Neural cell (in vitro differentiated cells): Measurements from ENCODE around the gene TLL2. TPM values are rescaled to one million over a fixed set of nuclear protein-coding genes. Genes with fewer than 3 reads are reported as not detected.

Experiments
- H2AFZ ChIP-seq: fragments of 200-600, 300-800 bp; sonication (generic), shearing (Covaris generic); 2 replicates; pipeline ENCODE4 v1.6.0; 2014; ENCODE audit warnings: low read depth, mild to moderate bottlenecking, antibody characterized with exemption, low read length, moderate library complexity
- H3F3A ChIP-seq: fragments of 200-600 bp; shearing (Covaris generic); 2 replicates; pipeline ENCODE4 v1.6.1; 2016; ENCODE audit warnings: mild to moderate bottlenecking, moderate library complexity, mixed read lengths, antibody characterized with exemption, low read length; ENCODE audit not compliant: insufficient read depth, poor library complexity, severe bottlenecking
- H3K27ac ChIP-seq: fragments of 200-600, 300-800 bp; sonication (generic), shearing (Covaris generic); 2 replicates; pipeline ENCODE4 v1.5.1; 2014; ENCODE audit warnings: mild to moderate bottlenecking, low read length, moderate library complexity
- H3K27me3 ChIP-seq: fragments of 300-800, 200-600 bp; sonication (generic), shearing (Covaris generic); 2 replicates; pipeline ENCODE4 v1.6.0; 2014; ENCODE audit warnings: mild to moderate bottlenecking, low read depth, low read length, moderate library complexity; ENCODE audit not compliant: insufficient read depth
- H3K36me3 ChIP-seq: fragments of 300-800, 200-600 bp; sonication (generic), shearing (Covaris generic); 2 replicates; pipeline ENCODE4 v1.5.1; 2014; ENCODE audit warnings: mild to moderate bottlenecking, antibody characterized with exemption, low read length, moderate library complexity; ENCODE audit not compliant: insufficient read depth
- H3K4me2 ChIP-seq: fragments of 300-800, 200-600 bp; sonication (generic), shearing (Covaris generic); 2 replicates; pipeline ENCODE4 v1.6.0; 2014; ENCODE audit warnings: mild to moderate bottlenecking, low read length
- H3K4me3 ChIP-seq: fragments of 300-800, 200-600 bp; sonication (generic), shearing (Covaris generic); 2 replicates; pipeline ENCODE4 v1.5.1; 2014; ENCODE audit warnings: mild to moderate bottlenecking, low read length, moderate library complexity
- H3K79me2 ChIP-seq: fragments of 200-600 bp; shearing (Covaris generic); replicated peaks from 2 replicates; pipeline ENCODE4 v1.6.0; 2014; ENCODE audit warnings: mild to moderate bottlenecking, low read length, moderate library complexity; ENCODE audit not compliant: insufficient read depth
- H3K9ac ChIP-seq: fragments of 300-800, 200-600 bp; sonication (generic), shearing (Covaris generic); 2 replicates; pipeline ENCODE4 v1.6.1; 2016; ENCODE audit warnings: mild to moderate bottlenecking, low read length, mixed read lengths
- H3K9me2 ChIP-seq: fragments of 200-600 bp; shearing (Covaris generic); 2 replicates; pipeline ENCODE4 v1.6.1; 2016; ENCODE audit warnings: mild to moderate bottlenecking, low read length, mixed read lengths; ENCODE audit not compliant: insufficient read depth
- H3K9me3 ChIP-seq: fragments of 200-600, 300-800 bp; sonication (generic), shearing (Covaris generic); 2 replicates; pipeline ENCODE4 v1.6.1; 2016; ENCODE audit warnings: mild to moderate bottlenecking, mixed run types, low read length, moderate library complexity, mixed read lengths
- H4K20me1 ChIP-seq: fragments of 200-600 bp; shearing (Covaris generic); 2 replicates; pipeline ENCODE4 v1.6.1; 2016; ENCODE audit warnings: mild to moderate bottlenecking, mixed run types; ENCODE audit not compliant: insufficient read depth
- CTCF ChIP-seq: fragments of 450-650 bp; IDR thresholded peaks from 2 replicates; pipeline ENCODE4 v1.5.1; 2014; ENCODE audit warnings: antibody characterized with exemption, mild to moderate bottlenecking, moderate library complexity; ENCODE audit not compliant: poor library complexity, severe bottlenecking
- EP300 ChIP-seq: fragments of 450-650 bp; conservative IDR thresholded peaks from 2 replicates; pipeline ENCODE4 v1.6.1; 2014; ENCODE audit warnings: antibody characterized with exemption, mild to moderate bottlenecking, moderate library complexity; ENCODE audit not compliant: poor library complexity, severe bottlenecking
- EZH2 ChIP-seq: fragments of 200-600, 300-800 bp; shearing (Covaris generic), sonication (generic); IDR thresholded peaks from 2 replicates; pipeline ENCODE4 v1.6.1; 2014; ENCODE audit warnings: antibody characterized with exemption, low read length, borderline replicate concordance, mild to moderate bottlenecking; ENCODE audit not compliant: insufficient read depth, poor library complexity, severe bottlenecking
- MXI1 ChIP-seq: fragments of 450-650 bp; conservative IDR thresholded peaks from 2 replicates; pipeline ENCODE4 v1.6.1; 2014; ENCODE audit warnings: antibody characterized with exemption, mild to moderate bottlenecking; ENCODE audit not compliant: poor library complexity, severe bottlenecking
- POLR2AphosphoS5 ChIP-seq: IDR thresholded peaks from 2 replicates; pipeline ENCODE4 v1.6.1; 2012
- RAD21 ChIP-seq: fragments of 450-650 bp; conservative IDR thresholded peaks from 2 replicates; pipeline ENCODE4 v1.6.1; 2014; ENCODE audit warnings: antibody characterized with exemption, mild to moderate bottlenecking, moderate library complexity
- REST ChIP-seq: IDR thresholded peaks from 2 replicates; pipeline ENCODE4 v1.6.1; 2012; ENCODE audit warnings: borderline replicate concordance
- SMC3 ChIP-seq: fragments of 450-650 bp; conservative IDR thresholded peaks from 2 replicates; pipeline ENCODE4 v1.6.1; 2014; ENCODE audit warnings: antibody characterized with exemption, mild to moderate bottlenecking, moderate library complexity; ENCODE audit not compliant: poor library complexity
- TAF1 ChIP-seq: IDR thresholded peaks from 2 replicates; pipeline ENCODE4 v1.6.1; 2012; ENCODE audit warnings: low read depth
- polyA plus RNA-seq: library from polyadenylated mRNA; depleted of rRNA; stranded (reverse); fragments of >200 nt; gene quantifications from 2 replicates; pipeline ENCODE4 v1.2.3, GENCODE V29; 2014

The TLL2 gene
- polyA plus RNA-seq, 1 donor from 2014 or later = 0.11 TPM

GRCh38 chr10:96500519-96500918 lies 13.2 kb downstream of the TLL2 start:
- Histone ChIP-seq H2AFZ (no peak overlapping the region), H3F3A (no peaks in the 10 kb centered on the region), H3K79me2 (no peaks in the 10 kb centered on the region), H3K27me3 (peaks cover 9% of the 10 kb centered on the region), H3K9ac (no peak overlapping the region), H3K36me3 (no peaks in the 10 kb centered on the region), H3K4me2 (no peak overlapping the region), H4K20me1 (no peaks in the 10 kb centered on the region), H3K9me2 (no peaks in the 10 kb centered on the region), H3K9me3 (no peaks in the 10 kb centered on the region), H3K27ac (no peak overlapping the region), H3K4me3 (no peak overlapping the region)
- TF ChIP-seq RAD21 = no peak
- TF ChIP-seq POLR2AphosphoS5 = no peak
- TF ChIP-seq SMC3 = no peak
- TF ChIP-seq MXI1 = no peak
- TF ChIP-seq EP300 = no peak
- TF ChIP-seq REST = no peak
- no peak for TF ChIP-seq TAF1
- TF ChIP-seq CTCF = no peak
- no peak for TF ChIP-seq EZH2

GRCh38 chr10:96500050-96500449 lies 13.7 kb downstream of the TLL2 start:
- H4K20me1 ChIP-seq = no peaks in the 10 kb centered on the region
- H2AFZ ChIP-seq = no peak overlapping the region
- no peaks in the 10 kb centered on the region for H3K9me3 ChIP-seq
- H3K9me2 ChIP-seq = no peaks in the 10 kb centered on the region
- no peak overlapping the region for H3K9ac ChIP-seq
- H3K36me3 ChIP-seq = no peaks in the 10 kb centered on the region
- H3K79me2 ChIP-seq = no peaks in the 10 kb centered on the region
- H3K27me3 ChIP-seq = peaks cover 11% of the 10 kb centered on the region
- no peak overlapping the region for H3K27ac ChIP-seq
- no peaks in the 10 kb centered on the region for H3F3A ChIP-seq
- TF ChIP-seq EZH2 (no peak), TAF1 (no peak), EP300 (no peak), MXI1 (no peak), SMC3 (no peak), RAD21 (no peak), POLR2AphosphoS5 (no peak), REST (no peak), CTCF (no peak)
- H3K4me3 ChIP-seq = no peak overlapping the region
- H3K4me2 ChIP-seq = no peak overlapping the region
